Hematopoietic multipotent progenitor cell treated with erythropoietin and hydrocortisone succinate and interleukin-3 and kit ligand, for 17 days (in vitro differentiated cells): ENCODE results near the gene ATP6V0A1.
"Not testable (repeated sequence)": the region's sequence is repeated elsewhere in the genome, so short reads cannot be mapped to it uniquely, and the experiment has no call there.

Experiments
- DNase-seq: peaks from one replicate; pipeline ENCODE4 v3.0.0-alpha.2; 2015; ENCODE audit warnings: low spot score

The ATP6V0A1 gene

GRCh38 chr17:42519546-42520491 lies 61.1 kb downstream of the ATP6V0A1 start:
- peak; percentile 57 for DNase-seq

GRCh38 chr17:42520540-42520951 lies 61.9 kb downstream of the ATP6V0A1 start:
- no peak for DNase-seq

GRCh38 chr17:42521036-42521435 lies 62.4 kb downstream of the ATP6V0A1 start:
- DNase-seq, result no peak

- DNase-seq, result no peak
Measured at GRCh38 chr17:42521666-42522262, 63.1 kb downstream of the ATP6V0A1 start.

- DNase-seq, result no peak
Measured at GRCh38 chr17:42522263-42522790, 63.6 kb downstream of the ATP6V0A1 start.

GRCh38 chr17:42522798-42523278 lies 64.2 kb downstream of the ATP6V0A1 start:
- DNase-seq, result no peak

- DNase-seq, result no peak
Measured at GRCh38 chr17:42525221-42525620, 66.5 kb downstream of the ATP6V0A1 start.

- no peak for DNase-seq
Measured at GRCh38 chr17:42526031-42526444, 67.4 kb downstream of the ATP6V0A1 start.

- DNase-seq, result no peak
Measured at GRCh38 chr17:42527932-42528331, 69.3 kb downstream of the ATP6V0A1 start.

GRCh38 chr17:42529061-42529460 lies 70.4 kb downstream of the ATP6V0A1 start:
- no peak for DNase-seq

- no peak for DNase-seq
Measured at GRCh38 chr17:42530952-42531454, 72.3 kb downstream of the ATP6V0A1 start.

GRCh38 chr17:42531455-42532354 lies 73.0 kb downstream of the ATP6V0A1 start:
- DNase-seq, result peak; percentile 47

- no peak for DNase-seq
Measured at GRCh38 chr17:42535155-42536047, 76.7 kb downstream of the ATP6V0A1 start.

GRCh38 chr17:42536048-42536371 lies 77.3 kb downstream of the ATP6V0A1 start, which contains the start of gene NAGLU:
Gene NAGLU, plus strand, starts transcription at chr17:42536241. Its CDS starts 32 bp downstream, at chr17:42536273.
- peak; percentile 88 for DNase-seq

GRCh38 chr17:42536372-42537155 lies 77.9 kb downstream of the ATP6V0A1 start:
- peak; percentile 78 for DNase-seq

- DNase-seq, result no peak
Measured at GRCh38 chr17:42537156-42537805, 78.6 kb downstream of the ATP6V0A1 start.

GRCh38 chr17:42537826-42538451 lies 79.3 kb downstream of the ATP6V0A1 start:
- DNase-seq, result no peak

- DNase-seq, result no peak
Measured at GRCh38 chr17:42538482-42538881, 79.8 kb downstream of the ATP6V0A1 start.

- not testable (repeated sequence) for DNase-seq
Measured at GRCh38 chr17:42540558-42540957, 81.9 kb downstream of the ATP6V0A1 start.
